Liver (tissue), 9 donors: ENCODE results near the gene CPLX1. TPM values are rescaled to one million over a fixed set of nuclear protein-coding genes. Genes with fewer than 3 reads are reported as not detected.

Source experiments
- DNase-seq: peaks from one replicate; pipeline ENCODE4 v3.0.0-alpha.2; 2017; ENCODE audit warnings: low spot score
- H3K27ac ChIP-seq, 2 donors: one replicate each; pipeline ENCODE4 v1.7.0; 2013; ENCODE audit warnings: inconsistent platforms in 2 of 2, low read length in 2 of 2, control low read depth in 1 of 2, low read depth in 1 of 2, mild to moderate bottlenecking in 1 of 2
- H3K27me3 ChIP-seq, 4 donors: one replicate each; pipeline versions ENCODE4 v1.6.1 to v1.7.0; 2013; ENCODE audit warnings: low read length in 3 of 4, inconsistent platforms in 1 of 4, mild to moderate bottlenecking in 1 of 4, moderate library complexity in 1 of 4; ENCODE audit not compliant: control insufficient read depth in 4 of 4, insufficient read depth in 4 of 4
- H3K36me3 ChIP-seq, 4 donors: one replicate each; pipeline versions ENCODE4 v1.6.1 to v1.7.0; 2013; ENCODE audit warnings: low read length in 3 of 4, mild to moderate bottlenecking in 3 of 4, low read depth in 1 of 4, moderate library complexity in 1 of 4; ENCODE audit not compliant: control insufficient read depth in 4 of 4, insufficient read depth in 3 of 4
- H3K4me1 ChIP-seq, 4 donors: one replicate each; pipeline versions ENCODE4 v1.6.1 to v1.7.0; 2013; ENCODE audit warnings: low read length in 3 of 4, mild to moderate bottlenecking in 3 of 4, moderate library complexity in 1 of 4; ENCODE audit not compliant: control insufficient read depth in 4 of 4, insufficient read depth in 4 of 4
- H3K4me3 ChIP-seq, 3 donors: one replicate each; pipeline versions ENCODE4 v1.6.1 to v1.7.0; 2013; ENCODE audit warnings: low read length in 3 of 3, control low read depth in 1 of 3, low read depth in 1 of 3, mild to moderate bottlenecking in 1 of 3
- H3K9ac ChIP-seq, 2 donors: one replicate each; pipeline ENCODE4 v1.7.0; 2013; ENCODE audit warnings: low read length in 2 of 2, mild to moderate bottlenecking in 2 of 2, moderate library complexity in 2 of 2, control low read depth in 1 of 2, low read depth in 1 of 2
- H3K9me3 ChIP-seq, 4 donors: one replicate each; pipeline versions ENCODE4 v1.6.1 to v1.7.0; 2013; ENCODE audit warnings: low read length in 3 of 4; ENCODE audit not compliant: control insufficient read depth in 4 of 4
- ATF3 ChIP-seq: IDR thresholded peaks from 2 replicates; pipeline ENCODE4 v1.6.1; 2016; ENCODE audit warnings: antibody characterized with exemption
- EGR1 ChIP-seq, 2 donors: IDR thresholded peaks; 2 replicates each; pipeline ENCODE4 v1.6.1; 2016 to 2018; ENCODE audit warnings: antibody characterized with exemption in 2 of 2, low read depth in 2 of 2
- FOXA1 ChIP-seq: IDR thresholded peaks from 2 replicates; pipeline ENCODE4 v1.6.1; 2016; ENCODE audit warnings: antibody characterized with exemption
- FOXA2 ChIP-seq: IDR thresholded peaks from 2 replicates; pipeline ENCODE4 v1.6.1; 2016; ENCODE audit warnings: antibody characterized with exemption
- GABPA ChIP-seq, 2 donors: IDR thresholded peaks in 1 of 2; conservative IDR thresholded peaks in 1 of 2; 2 replicates each; pipeline ENCODE4 v1.6.1; 2016; ENCODE audit warnings: antibody characterized with exemption in 2 of 2, mild to moderate bottlenecking in 1 of 2, moderate library complexity in 1 of 2
- HNF4A ChIP-seq, 2 donors: conservative IDR thresholded peaks; 2 replicates each; pipeline ENCODE4 v1.6.1; 2016; ENCODE audit warnings: antibody characterized with exemption in 2 of 2, mild to moderate bottlenecking in 2 of 2
- HNF4G ChIP-seq: IDR thresholded peaks from 2 replicates; pipeline ENCODE4 v1.6.1; 2016; ENCODE audit warnings: antibody characterized with exemption
- JUND ChIP-seq, 2 donors: IDR thresholded peaks; 2 replicates each; pipeline ENCODE4 v1.6.1; 2016; ENCODE audit warnings: antibody characterized with exemption in 2 of 2
- RAD21 ChIP-seq, 2 donors: IDR thresholded peaks; 2 replicates each; pipeline ENCODE4 v1.6.1; 2016; ENCODE audit warnings: antibody characterized with exemption in 2 of 2, mild to moderate bottlenecking in 2 of 2
- RXRA ChIP-seq, 2 donors: IDR thresholded peaks; 2 replicates each; pipeline ENCODE4 v1.6.1; 2017 to 2018; ENCODE audit warnings: antibody characterized with exemption in 2 of 2, mild to moderate bottlenecking in 1 of 2
- SP1 ChIP-seq: IDR thresholded peaks from 2 replicates; pipeline ENCODE4 v1.6.1; 2018; ENCODE audit warnings: antibody characterized with exemption, mild to moderate bottlenecking
- TAF1 ChIP-seq: conservative IDR thresholded peaks from 2 replicates; pipeline ENCODE4 v1.6.1; 2016; ENCODE audit warnings: antibody characterized with exemption, mild to moderate bottlenecking
- YY1 ChIP-seq: IDR thresholded peaks from 2 replicates; pipeline ENCODE4 v1.6.1; 2016; ENCODE audit warnings: antibody characterized with exemption, mild to moderate bottlenecking
- ZBTB33 ChIP-seq: IDR thresholded peaks from 2 replicates; pipeline ENCODE4 v1.6.1; 2016; ENCODE audit warnings: antibody characterized with exemption
- WGBS: extraction: QIAGEN DNeasy Blood & Tissue Kit; methylation state at CpG from one replicate; pipeline ENCODE4 v1.1.7; 2013; 5-methylcytosine and 5-hydroxymethylcytosine counted together
- polyA plus RNA-seq, 2 donors: library from polyadenylated mRNA; stranded (reverse) in 1 of 2; unstranded in 1 of 2; fragments of 200-250 nt in 1 of 2; fragments of >200 nt in 1 of 2; fragmentation: Nextera tagmentation in 1 of 2; extraction: Ambion mirVana in 1 of 2; gene quantifications; one replicate each; pipeline versions ENCODE4 v1.2.1 to v1.2.3, GENCODE V29; 2013 to 2015
- total RNA-seq, 2 donors: library from RNA; depleted of rRNA; stranded (reverse); fragments of >200 nt; gene quantifications; one replicate each; pipeline ENCODE4 v1.2.3, GENCODE V29; 2014
- TF ChIP-seq, protein P1 (sequence below): fragments of 150-350 bp; IDR thresholded peaks from 2 replicates; pipeline ENCODE4 v1.5.1; 2017; ENCODE audit warnings: improper control_type of control experiment, low read depth, low read length; ENCODE audit not compliant: missing input control
- TF ChIP-seq, protein P2 (sequence below): IDR thresholded peaks from 2 replicates; pipeline ENCODE4 v1.6.1; 2016; ENCODE audit warnings: antibody characterized with exemption, mild to moderate bottlenecking
- donor health status: healthy.
- donor health status: healthy.
- donor health status: healthy.
- donor health status: healthy.
- donor health status: healthy.

CPLX1 gene
- total and polyA plus RNA-seq, 4 donors: 0.14 to 2.8 (median 0.80) TPM

GRCh38 chr4:747546-748170, 78.3 kb downstream of the CPLX1 start:
- DNase-seq: no peak
- TF ChIP-seq GABPA (IDR thresholded peaks at IDR 0.05 in 1 of 2, conservative IDR thresholded peaks at IDR 0.05 in 1 of 2) (no peak), JUND (IDR thresholded peaks at IDR 0.05) (no peak), ZBTB33 (no peak), HNF4G (no peak), FOXA1 (no peak), HNF4A (conservative IDR thresholded peaks at IDR 0.05) (no peak), EGR1 (IDR thresholded peaks at IDR 0.05; ENCODE audit: low read depth in 2 of 2) (no peak), SP1 (no peak), YY1 (no peak), RAD21 (IDR thresholded peaks at IDR 0.05) (no peak), ATF3 (no peak), RXRA (IDR thresholded peaks at IDR 0.05) (no peak), FOXA2 (no peak), TAF1 (no peak)
- TF ChIP-seq, protein P1, sequence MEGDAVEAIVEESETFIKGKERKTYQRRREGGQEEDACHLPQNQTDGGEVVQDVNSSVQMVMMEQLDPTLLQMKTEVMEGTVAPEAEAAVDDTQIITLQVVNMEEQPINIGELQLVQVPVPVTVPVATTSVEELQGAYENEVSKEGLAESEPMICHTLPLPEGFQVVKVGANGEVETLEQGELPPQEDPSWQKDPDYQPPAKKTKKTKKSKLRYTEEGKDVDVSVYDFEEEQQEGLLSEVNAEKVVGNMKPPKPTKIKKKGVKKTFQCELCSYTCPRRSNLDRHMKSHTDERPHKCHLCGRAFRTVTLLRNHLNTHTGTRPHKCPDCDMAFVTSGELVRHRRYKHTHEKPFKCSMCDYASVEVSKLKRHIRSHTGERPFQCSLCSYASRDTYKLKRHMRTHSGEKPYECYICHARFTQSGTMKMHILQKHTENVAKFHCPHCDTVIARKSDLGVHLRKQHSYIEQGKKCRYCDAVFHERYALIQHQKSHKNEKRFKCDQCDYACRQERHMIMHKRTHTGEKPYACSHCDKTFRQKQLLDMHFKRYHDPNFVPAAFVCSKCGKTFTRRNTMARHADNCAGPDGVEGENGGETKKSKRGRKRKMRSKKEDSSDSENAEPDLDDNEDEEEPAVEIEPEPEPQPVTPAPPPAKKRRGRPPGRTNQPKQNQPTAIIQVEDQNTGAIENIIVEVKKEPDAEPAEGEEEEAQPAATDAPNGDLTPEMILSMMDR: no peak
- TF ChIP-seq, protein P2, sequence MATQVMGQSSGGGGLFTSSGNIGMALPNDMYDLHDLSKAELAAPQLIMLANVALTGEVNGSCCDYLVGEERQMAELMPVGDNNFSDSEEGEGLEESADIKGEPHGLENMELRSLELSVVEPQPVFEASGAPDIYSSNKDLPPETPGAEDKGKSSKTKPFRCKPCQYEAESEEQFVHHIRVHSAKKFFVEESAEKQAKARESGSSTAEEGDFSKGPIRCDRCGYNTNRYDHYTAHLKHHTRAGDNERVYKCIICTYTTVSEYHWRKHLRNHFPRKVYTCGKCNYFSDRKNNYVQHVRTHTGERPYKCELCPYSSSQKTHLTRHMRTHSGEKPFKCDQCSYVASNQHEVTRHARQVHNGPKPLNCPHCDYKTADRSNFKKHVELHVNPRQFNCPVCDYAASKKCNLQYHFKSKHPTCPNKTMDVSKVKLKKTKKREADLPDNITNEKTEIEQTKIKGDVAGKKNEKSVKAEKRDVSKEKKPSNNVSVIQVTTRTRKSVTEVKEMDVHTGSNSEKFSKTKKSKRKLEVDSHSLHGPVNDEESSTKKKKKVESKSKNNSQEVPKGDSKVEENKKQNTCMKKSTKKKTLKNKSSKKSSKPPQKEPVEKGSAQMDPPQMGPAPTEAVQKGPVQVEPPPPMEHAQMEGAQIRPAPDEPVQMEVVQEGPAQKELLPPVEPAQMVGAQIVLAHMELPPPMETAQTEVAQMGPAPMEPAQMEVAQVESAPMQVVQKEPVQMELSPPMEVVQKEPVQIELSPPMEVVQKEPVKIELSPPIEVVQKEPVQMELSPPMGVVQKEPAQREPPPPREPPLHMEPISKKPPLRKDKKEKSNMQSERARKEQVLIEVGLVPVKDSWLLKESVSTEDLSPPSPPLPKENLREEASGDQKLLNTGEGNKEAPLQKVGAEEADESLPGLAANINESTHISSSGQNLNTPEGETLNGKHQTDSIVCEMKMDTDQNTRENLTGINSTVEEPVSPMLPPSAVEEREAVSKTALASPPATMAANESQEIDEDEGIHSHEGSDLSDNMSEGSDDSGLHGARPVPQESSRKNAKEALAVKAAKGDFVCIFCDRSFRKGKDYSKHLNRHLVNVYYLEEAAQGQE: no peak
- 96% methylated on average over 22 of the region's 34 CpGs for WGBS
- Histone ChIP-seq H3K9me3 (no peaks in the 10 kb centered on the region), H3K36me3 (peaks cover 6 to 25% (median 7%) of the 10 kb centered on the region in 4 donors), H3K9ac (no peak overlapping the region), H3K4me1 (peaks cover 0 to 4% (median 0%) of the 10 kb centered on the region in 4 donors), H3K4me3 (no peak overlapping the region), H3K27me3 (no peaks in the 10 kb centered on the region), H3K27ac (no peak overlapping the region)
